ENCODE data around the gene CSNK1G3. TPM values are rescaled to one million over a fixed set of nuclear protein-coding genes. Genes with fewer than 3 reads are reported as not detected.

CSNK1G3 gene
- total RNA-seq, 1 donor from 2014 or later = 17.2 TPM

- DNase-seq (ENCODE audit: low spot score) = peak; percentile 57
- peak; percentile 39 for ATAC-seq
These were observed 859 bp downstream of the CSNK1G3 start for GRCh38 chr5:123512611-123513461.

DNA sequence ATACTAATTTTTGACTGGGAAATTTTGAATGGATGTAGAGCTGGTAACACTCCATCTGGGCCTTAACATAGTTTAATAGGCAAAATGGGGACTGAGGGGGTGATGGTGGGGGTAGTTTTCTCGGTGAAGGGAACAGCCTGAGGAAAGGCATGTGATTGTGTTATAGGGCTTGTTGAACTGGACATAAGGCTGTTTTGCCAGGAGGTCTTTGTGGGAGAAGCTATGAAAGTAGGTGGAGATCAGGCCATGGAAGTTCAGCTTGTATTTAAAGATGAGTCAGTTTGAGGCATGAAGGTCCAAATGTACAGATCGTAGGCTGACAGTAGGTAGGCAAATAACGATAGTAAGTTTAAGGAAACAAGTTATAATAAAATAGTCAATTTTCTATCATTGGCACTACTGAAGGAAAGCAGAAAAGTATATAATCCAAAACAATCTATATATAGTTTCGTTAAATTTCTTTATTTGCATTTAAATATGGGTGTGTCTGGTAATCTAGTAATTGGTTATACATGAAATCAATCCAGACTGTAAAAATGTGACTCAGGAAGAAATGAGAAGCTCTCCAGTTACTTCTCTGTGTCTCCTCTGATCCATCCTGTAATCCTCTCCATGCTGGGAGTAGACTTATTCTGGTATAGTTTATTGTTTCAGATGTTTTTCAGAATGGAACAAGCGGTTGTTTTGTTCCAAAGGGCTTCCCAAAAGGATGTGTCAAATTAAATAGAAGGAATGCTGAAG is 2.8 kb downstream of the CSNK1G3 start:
- DNase-seq (ENCODE audit: low spot score) = no peak
- ATAC-seq = no peak

- ATAC-seq (no peak), DNase-seq (ENCODE audit: low spot score) (no peak)
These were observed 3.9 kb downstream of the CSNK1G3 start for GRCh38 chr5:123515904-123516303.

GRCh38 chr5:123517476-123517875 is 5.5 kb downstream of the CSNK1G3 start:
- ATAC-seq (no peak), DNase-seq (ENCODE audit: low spot score) (no peak)

GRCh38 chr5:123518111-123518510 is 6.1 kb downstream of the CSNK1G3 start:
- DNase-seq (ENCODE audit: low spot score) = no peak
- ATAC-seq = no peak

GRCh38 chr5:123520677-123521247 is 8.8 kb downstream of the CSNK1G3 start:
- no peak for DNase-seq (ENCODE audit: low spot score)
- ATAC-seq = no peak

DNA sequence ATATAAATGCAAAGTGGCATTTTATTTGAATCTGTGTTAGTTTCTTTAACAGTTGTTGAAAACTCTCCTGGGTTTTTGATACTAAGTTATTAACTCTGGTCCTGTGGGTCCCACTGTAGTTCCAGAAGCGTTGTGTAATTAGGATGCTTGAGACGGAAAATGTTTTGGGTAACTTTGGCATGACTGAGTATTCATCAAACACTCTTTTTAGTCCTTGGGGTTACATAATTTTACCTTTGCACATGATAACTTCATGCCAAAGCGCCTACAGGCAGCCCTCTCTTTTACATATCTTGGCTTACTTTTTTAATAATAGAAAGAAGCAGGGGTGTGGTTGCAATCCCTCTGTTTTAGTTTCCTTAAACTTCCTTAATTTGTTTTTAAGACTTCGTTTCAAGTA is 12.2 kb downstream of the CSNK1G3 start:
- ATAC-seq = peak; percentile 62
- DNase-seq (ENCODE audit: low spot score) = no peak

GRCh38 chr5:123527190-123527589 is 15.2 kb downstream of the CSNK1G3 start:
- ATAC-seq (no peak), DNase-seq (ENCODE audit: low spot score) (no peak)

DNA sequence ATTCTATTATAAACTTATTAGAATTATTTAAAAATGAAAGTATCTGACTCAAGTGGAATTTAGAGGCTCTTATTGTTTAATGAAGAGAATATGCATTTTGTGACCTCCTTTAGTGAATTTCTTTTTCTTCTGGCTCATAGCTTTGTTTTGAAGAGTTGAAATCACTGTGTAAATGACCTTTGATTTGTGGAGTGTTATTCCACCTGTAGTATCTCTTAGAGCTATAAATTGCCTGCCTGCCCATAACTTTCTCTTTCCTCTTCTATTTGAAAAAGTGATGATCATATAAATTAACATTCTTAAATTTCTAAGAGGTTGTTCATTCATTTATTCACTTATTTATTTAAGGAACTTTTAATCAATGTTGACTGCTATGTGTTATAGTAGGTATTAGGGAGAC is 16.1 kb downstream of the CSNK1G3 start:
- ATAC-seq = peak; percentile 80
- no peak for DNase-seq (ENCODE audit: low spot score)

DNA sequence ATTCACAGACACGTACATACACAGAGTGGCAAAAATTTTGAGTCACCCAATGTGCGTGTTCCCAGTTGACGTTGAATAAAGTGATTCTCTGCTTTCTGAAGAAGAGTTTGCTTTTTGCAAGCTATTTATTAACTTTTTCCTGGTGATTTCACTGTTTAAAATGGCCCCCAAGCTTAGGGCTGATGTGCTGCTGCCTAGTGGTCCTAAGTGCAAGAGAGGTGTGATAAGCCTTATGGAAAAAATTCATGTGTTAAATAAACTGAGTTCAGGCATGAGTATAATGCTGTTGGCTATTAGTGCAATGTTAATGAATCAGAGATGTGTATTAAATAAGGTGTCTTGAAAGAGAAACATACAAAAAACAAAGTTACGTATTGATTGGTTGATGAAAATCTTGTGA is 16.9 kb downstream of the CSNK1G3 start:
- no peak for ATAC-seq

DNA sequence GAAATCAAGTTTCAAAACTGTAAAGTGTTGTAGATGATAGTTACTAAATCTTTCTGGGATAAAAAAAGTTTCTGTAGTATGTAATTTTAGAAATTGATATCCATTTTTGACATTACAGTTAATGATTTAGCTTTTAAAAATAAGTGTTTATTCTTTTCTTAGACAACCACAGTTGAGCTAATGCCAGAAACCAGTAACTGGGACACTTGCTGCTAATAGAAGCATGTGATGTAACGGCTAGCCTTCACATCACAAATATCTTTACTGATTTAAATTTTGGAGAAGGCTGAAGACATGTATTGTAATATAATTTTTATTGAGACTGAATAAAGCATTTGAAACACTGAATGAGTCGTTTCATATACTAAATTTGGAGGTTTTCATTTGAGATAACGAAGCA is 18.8 kb downstream of the CSNK1G3 start:
- peak; percentile 63 for ATAC-seq

More for the DNA sequence above, 16.9 kb downstream of the CSNK1G3 start:
- no peak for DNase-seq (ENCODE audit: low spot score)

GRCh38 chr5:123535648-123536047 is 23.7 kb downstream of the CSNK1G3 start:
- no peak for ATAC-seq
- DNase-seq (ENCODE audit: low spot score) = no peak

More for the DNA sequence above, 18.8 kb downstream of the CSNK1G3 start:
- no peak for DNase-seq (ENCODE audit: low spot score)

GRCh38 chr5:123537256-123537655 is 25.3 kb downstream of the CSNK1G3 start:
- DNase-seq (ENCODE audit: low spot score) (no peak), ATAC-seq (no peak)

- DNase-seq (ENCODE audit: low spot score) = no peak
- ATAC-seq = no peak
These were observed 25.9 kb downstream of the CSNK1G3 start for GRCh38 chr5:123537845-123538244.

DNA sequence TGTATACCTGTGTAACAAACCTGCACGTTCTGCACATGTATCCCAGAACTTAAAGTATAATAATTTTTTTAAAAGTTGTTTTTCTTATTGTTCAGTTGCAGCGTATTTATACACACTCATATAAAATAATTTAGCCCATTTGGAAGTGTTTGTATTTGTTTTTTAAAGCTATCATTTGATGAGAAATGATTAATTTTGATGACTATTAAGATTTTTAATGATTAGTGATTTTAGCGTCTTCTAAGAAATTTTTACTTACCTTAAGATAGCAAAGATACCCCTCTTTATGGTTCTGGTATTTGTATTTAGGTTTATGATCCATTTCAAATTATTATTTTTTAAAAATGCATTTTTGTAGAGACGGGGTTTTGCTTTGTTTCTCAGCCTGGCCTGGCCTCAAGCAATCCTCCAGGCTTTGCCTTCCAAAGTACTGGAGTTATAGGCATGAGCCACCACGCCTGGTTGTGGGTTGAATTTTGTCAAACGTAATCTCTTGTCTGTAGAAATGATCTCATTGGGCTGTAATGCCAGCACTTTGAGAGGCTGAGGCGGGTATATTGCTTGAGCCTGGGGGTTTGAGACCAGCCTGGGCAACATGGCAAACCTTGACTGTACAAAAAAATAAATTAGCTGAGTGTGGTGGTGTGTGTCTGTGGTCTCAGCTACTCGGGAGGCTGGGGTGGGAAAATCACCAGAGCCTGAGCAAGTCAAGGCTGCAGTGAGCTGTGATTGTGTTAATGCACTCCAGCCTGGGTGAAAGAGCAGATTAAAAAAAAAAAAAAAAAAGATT is 26.9 kb downstream of the CSNK1G3 start:
- DNase-seq (ENCODE audit: low spot score) (no peak), ATAC-seq (peak; percentile 22)

DNA sequence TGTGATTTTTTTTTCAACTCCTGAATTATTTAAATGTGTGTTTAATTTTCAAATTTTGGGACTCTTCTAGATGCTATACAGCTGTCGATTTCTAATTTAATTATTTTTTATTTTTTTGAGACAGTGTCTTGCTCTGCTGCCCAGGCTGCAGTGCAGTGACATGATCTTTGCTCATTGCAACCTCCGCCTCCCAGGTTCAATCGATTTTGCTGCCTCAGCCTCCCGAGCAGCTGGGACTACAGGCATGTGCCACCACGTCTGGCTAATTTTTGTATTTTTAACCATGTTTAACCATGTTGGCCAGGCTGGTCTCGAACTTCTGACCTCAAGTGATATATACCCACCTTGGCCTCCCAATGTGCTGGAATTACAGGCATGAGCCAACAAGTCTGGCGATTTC is 28.6 kb downstream of the CSNK1G3 start:
- ATAC-seq (no peak), DNase-seq (ENCODE audit: low spot score) (no peak)

DNA sequence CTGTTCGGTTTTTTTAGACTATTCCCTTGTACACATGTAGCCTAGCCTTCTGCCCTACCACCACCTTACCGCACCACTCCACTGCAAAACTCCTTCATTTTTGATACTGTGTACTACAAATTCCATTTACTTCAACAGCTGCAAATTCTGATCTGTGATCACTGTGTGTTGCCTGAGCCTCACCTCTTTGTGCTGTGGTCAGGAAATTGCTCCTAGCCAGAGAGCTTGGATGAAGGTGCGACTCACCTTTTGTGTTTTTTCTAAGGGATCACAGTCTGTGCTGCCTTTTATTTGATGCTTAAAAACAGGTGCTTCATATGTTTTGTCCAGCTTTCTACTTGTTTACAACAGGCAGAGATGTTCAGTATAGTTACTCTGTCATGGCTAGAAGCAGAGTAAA is 31.5 kb downstream of the CSNK1G3 start:
- DNase-seq (ENCODE audit: low spot score) (no peak), ATAC-seq (peak; percentile 34)

GRCh38 chr5:123545506-123545905 is 33.5 kb downstream of the CSNK1G3 start:
- DNase-seq (ENCODE audit: low spot score) (no peak), ATAC-seq (peak; percentile 87)

DNA sequence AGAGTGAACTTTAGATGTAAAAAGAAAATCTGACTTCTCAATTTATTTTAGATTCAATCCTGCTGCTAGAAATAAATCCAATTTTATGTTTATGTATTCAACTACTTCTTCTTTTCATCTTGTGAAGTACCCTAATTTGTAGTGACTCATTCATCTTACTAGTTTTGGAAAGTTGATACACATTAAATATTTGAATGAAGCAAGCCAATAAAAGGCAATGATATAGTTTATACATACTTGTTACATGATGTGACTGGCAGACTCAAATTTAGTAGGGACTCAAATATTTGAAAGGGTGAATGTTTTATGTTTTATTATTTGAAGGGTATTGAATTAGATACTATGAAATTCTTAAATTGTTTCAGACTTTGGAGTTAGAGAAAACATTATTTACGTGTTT is 34.7 kb downstream of the CSNK1G3 start:
- no peak for DNase-seq (ENCODE audit: low spot score)

GRCh38 chr5:123549256-123549904 is 37.4 kb downstream of the CSNK1G3 start:
- DNase-seq (ENCODE audit: low spot score) (no peak), ATAC-seq (no peak)

More for the DNA sequence above, 34.7 kb downstream of the CSNK1G3 start:
- no peak for ATAC-seq

Measured in left lobe of liver (tissue), 2 donors.